HEK293T (cell line): Measurements from ENCODE around the gene NOB1.

Source experiments
- ARNT ChIP-seq: fragments of 450-650 bp; IDR thresholded peaks from 2 replicates; pipeline ENCODE4 v1.6.1; 2017; ENCODE audit warnings: mild to moderate bottlenecking
- BHLHE40 ChIP-seq: fragments of 450-650 bp; IDR thresholded peaks from 2 replicates; pipeline ENCODE4 v1.6.1; 2016; ENCODE audit warnings: mild to moderate bottlenecking, moderate library complexity, borderline replicate concordance
- ELF4 ChIP-seq: fragments of 450-650 bp; IDR thresholded peaks from 2 replicates; pipeline ENCODE4 v1.6.1; 2017; ENCODE audit warnings: antibody characterized with exemption
- FOXA1 ChIP-seq: fragments of 450-650 bp; IDR thresholded peaks from 2 replicates; pipeline ENCODE4 v1.6.1; 2016; ENCODE audit warnings: mild to moderate bottlenecking
- FOXK2 ChIP-seq: fragments of 450-650 bp; IDR thresholded peaks from 2 replicates; pipeline ENCODE4 v1.6.1; 2016; ENCODE audit warnings: mild to moderate bottlenecking
- FOXM1 ChIP-seq: fragments of 450-650 bp; IDR thresholded peaks from 2 replicates; pipeline ENCODE4 v1.6.1; 2017; ENCODE audit warnings: mild to moderate bottlenecking, borderline replicate concordance
- HDGF ChIP-seq: fragments of 450-650 bp; IDR thresholded peaks from 2 replicates; pipeline ENCODE4 v1.6.1; 2017; ENCODE audit warnings: antibody characterized with exemption, borderline replicate concordance
- LEF1 ChIP-seq: fragments of 450-650 bp; IDR thresholded peaks from 2 replicates; pipeline ENCODE4 v1.6.1; 2017; ENCODE audit warnings: mild to moderate bottlenecking, borderline replicate concordance
- SP1 ChIP-seq: fragments of 450-650 bp; IDR thresholded peaks from 2 replicates; pipeline ENCODE4 v1.6.1; 2017
- SUZ12 ChIP-seq: fragments of 450-650 bp; IDR thresholded peaks from 2 replicates; pipeline ENCODE4 v1.6.1; 2016; ENCODE audit warnings: mild to moderate bottlenecking
- TARDBP ChIP-seq: fragments of 450-650 bp; IDR thresholded peaks from 2 replicates; pipeline ENCODE4 v1.6.1; 2016
- ZNF384 ChIP-seq: fragments of 450-650 bp; IDR thresholded peaks from 2 replicates; pipeline ENCODE4 v1.6.1; 2016
- TF ChIP-seq, protein P1 (sequence below): fragments of 450-650 bp; IDR thresholded peaks from 2 replicates; pipeline ENCODE4 v1.6.1; 2016

DNA sequence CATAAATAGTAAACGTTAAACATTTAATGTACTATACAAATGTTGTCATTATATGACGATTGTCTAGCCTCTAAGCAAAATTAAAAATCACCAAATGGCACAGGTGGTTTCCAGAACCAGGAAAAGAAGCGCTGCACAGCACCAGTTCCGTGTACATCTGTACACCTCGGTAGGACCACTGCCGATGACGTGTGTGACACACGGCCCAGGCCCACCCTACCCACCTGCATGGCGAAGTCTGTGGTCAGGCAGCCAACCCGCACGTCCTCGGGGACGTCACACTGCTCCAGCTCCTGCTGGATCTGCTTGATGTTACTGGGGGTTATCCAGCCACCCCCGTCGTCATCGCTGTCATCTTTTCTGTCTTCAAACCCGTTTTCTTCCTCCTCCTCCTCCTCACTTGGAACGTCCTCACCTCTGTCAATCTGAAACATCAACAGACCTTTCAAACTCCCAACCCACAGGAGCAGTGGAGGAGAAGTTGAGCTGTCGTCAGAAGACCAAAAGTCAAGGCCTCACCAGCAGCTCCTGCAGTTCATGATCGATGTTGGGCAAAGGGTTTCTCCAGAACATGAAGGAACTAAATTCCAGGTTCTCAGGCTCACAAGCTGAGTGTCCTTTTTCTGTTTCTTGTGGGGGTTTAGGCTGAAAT is 5.9 kb downstream of the NOB1 start:
- TF ChIP-seq TARDBP: no peak
- no peak for TF ChIP-seq FOXM1
- TF ChIP-seq BHLHE40: no peak
- TF ChIP-seq ELF4: no peak
- no peak for TF ChIP-seq FOXA1
- TF ChIP-seq SP1: no peak
- no peak for TF ChIP-seq LEF1
- no peak for TF ChIP-seq ZNF384
- TF ChIP-seq HDGF: no peak
- TF ChIP-seq ARNT: no peak
- TF ChIP-seq, protein P1, sequence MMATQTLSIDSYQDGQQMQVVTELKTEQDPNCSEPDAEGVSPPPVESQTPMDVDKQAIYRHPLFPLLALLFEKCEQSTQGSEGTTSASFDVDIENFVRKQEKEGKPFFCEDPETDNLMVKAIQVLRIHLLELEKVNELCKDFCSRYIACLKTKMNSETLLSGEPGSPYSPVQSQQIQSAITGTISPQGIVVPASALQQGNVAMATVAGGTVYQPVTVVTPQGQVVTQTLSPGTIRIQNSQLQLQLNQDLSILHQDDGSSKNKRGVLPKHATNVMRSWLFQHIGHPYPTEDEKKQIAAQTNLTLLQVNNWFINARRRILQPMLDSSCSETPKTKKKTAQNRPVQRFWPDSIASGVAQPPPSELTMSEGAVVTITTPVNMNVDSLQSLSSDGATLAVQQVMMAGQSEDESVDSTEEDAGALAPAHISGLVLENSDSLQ: no peak
- no peak for TF ChIP-seq FOXK2
- TF ChIP-seq SUZ12: no peak
